HCT116 (cell line): ENCODE measurements around the gene ADK. TPM values are rescaled to one million over a fixed set of nuclear protein-coding genes. Genes with fewer than 3 reads are reported as not detected.

Experiments used
- ATAC-seq: fragments of 200-7000 bp; cut with Tn5 transposase; 2 replicates; pipeline ENCODE4 v1.9.1; 2020; ENCODE audit warnings: mild to moderate bottlenecking, moderate library complexity
- BruUV-seq: library from RNA; stranded (reverse); fragments of 400-500 nt; replicated peaks from 2 replicates; lab custom pipeline; 2021; lab: Mats Ljungman, UMichigan
- CTCF ChIA-PET: fragments of 300-600 bp; sonication (Branson Sonifier 250); formaldehyde crosslinking; loops from one replicate; lab custom pipeline; 2021; ENCODE audit warnings: antibody characterized with exemption; lab: Charles Lee
- POLR2A ChIA-PET: fragments of 300-600, 350-600 bp; sonication (Branson Sonifier 250); formaldehyde crosslinking; loops from one replicate; lab custom pipeline; 2021; ENCODE audit warnings: antibody characterized with exemption; lab: Charles Lee
- RAD21 ChIA-PET, 2 experiments: fragments of 300-600 bp; sonication (Branson Sonifier 250); formaldehyde crosslinking; loops; one replicate each; lab custom pipeline; 2023; ENCODE audit warnings: low total read pairs in 2 of 2; ENCODE audit not compliant: uncharacterized antibody in 2 of 2, unreplicated experiment in 2 of 2, low non-redundant PET in 1 of 2; lab: Charles Lee
- DNase-seq: peaks from one replicate; pipeline ENCODE4 v3.0.0-alpha.2; 2010; ENCODE audit warnings: low read depth, low spot score
- H2AFZ ChIP-seq: fragments of 200-600 bp; shearing (Covaris generic), sonication (generic); 2 replicates; pipeline ENCODE4 v1.6.1; 2017; ENCODE audit warnings: low read depth, mixed run types, mixed read lengths, antibody characterized with exemption, low read length; ENCODE audit not compliant: poor library complexity, severe bottlenecking
- H3K27ac ChIP-seq: 2 replicates; pipeline ENCODE4 v1.5.1; 2012; ENCODE audit warnings: low read depth, low read length
- H3K27me3 ChIP-seq: fragments of 200-600 bp; sonication (generic); 2 replicates; pipeline ENCODE4 v1.6.1; 2016; ENCODE audit warnings: mixed run types, low read length, mixed read lengths; ENCODE audit not compliant: insufficient read depth
- H3K36me3 ChIP-seq, 2 experiments: fragments of 200-500 bp in 1 of 2; fragments of 200-600 bp in 1 of 2; sonication (Bioruptor generic) in 1 of 2; sonication (generic) in 1 of 2; 2 replicates each; pipeline versions ENCODE4 v1.5.1 to v1.6.1; 2014 to 2016; ENCODE audit warnings: low read length in 2 of 2, inconsistent platforms in 1 of 2, mixed read lengths in 1 of 2, mixed run types in 1 of 2; ENCODE audit not compliant: insufficient read depth in 2 of 2, control insufficient read depth in 1 of 2
- H3K4me1 ChIP-seq, 2 experiments: fragments of 200-600 bp in 1 of 2; sonication (generic) in 1 of 2; 2 replicates each; pipeline versions ENCODE4 v1.5.1 to v1.6.1; 2012 to 2017; ENCODE audit warnings: low read length in 2 of 2, inconsistent platforms in 1 of 2, mild to moderate bottlenecking in 1 of 2, mixed read lengths in 1 of 2, mixed run types in 1 of 2, moderate library complexity in 1 of 2; ENCODE audit not compliant: insufficient read depth in 2 of 2, control insufficient read depth in 1 of 2
- H3K4me2 ChIP-seq: fragments of 200-600 bp; sonication (generic); 2 replicates; pipeline ENCODE4 v1.6.1; 2017; ENCODE audit warnings: mixed run types, low read length, mixed read lengths
- H3K4me3 ChIP-seq, 2 experiments: fragments of 200-600 bp in 1 of 2; sonication (generic) in 1 of 2; replicated peaks in 1 of 2; 2 replicates each; pipeline ENCODE4 v1.5.1; 2011 to 2016; ENCODE audit warnings: low read length in 2 of 2, control low read depth in 1 of 2, low read depth in 1 of 2, mild to moderate bottlenecking in 1 of 2, mixed read lengths in 1 of 2, mixed run types in 1 of 2
- H3K79me2 ChIP-seq: fragments of 200-600 bp; sonication (generic); 2 replicates; pipeline ENCODE4 v1.6.1; 2017; ENCODE audit warnings: mild to moderate bottlenecking, mixed run types, low read length, moderate library complexity, mixed read lengths; ENCODE audit not compliant: insufficient read depth
- H3K9ac ChIP-seq: fragments of 200-600 bp; sonication (generic); 2 replicates; pipeline ENCODE4 v1.6.1; 2016; ENCODE audit warnings: low read length, mixed read lengths
- H3K9me2 ChIP-seq: fragments of 200-600 bp; sonication (generic), shearing (Covaris generic); 2 replicates; pipeline ENCODE4 v1.6.1; 2017; ENCODE audit warnings: mixed run types, mild to moderate bottlenecking, moderate library complexity; ENCODE audit not compliant: insufficient read depth
- H3K9me3 ChIP-seq, 2 experiments: fragments of 200-500 bp in 1 of 2; fragments of 200-600 bp in 1 of 2; sonication (Bioruptor generic) in 1 of 2; sonication (generic) in 1 of 2; 2 replicates each; pipeline ENCODE4 v1.6.1; 2014 to 2017; ENCODE audit warnings: low read length in 2 of 2, mixed read lengths in 2 of 2, inconsistent platforms in 1 of 2, low read depth in 1 of 2, mild to moderate bottlenecking in 1 of 2, mixed run types in 1 of 2, moderate library complexity in 1 of 2; ENCODE audit not compliant: control insufficient read depth in 1 of 2, insufficient read depth in 1 of 2
- H4K20me1 ChIP-seq: fragments of 200-600 bp; sonication (generic), shearing (Covaris generic); 2 replicates; pipeline ENCODE4 v1.6.1; 2017; ENCODE audit warnings: mixed run types, mild to moderate bottlenecking, moderate library complexity; ENCODE audit not compliant: insufficient read depth
- CBX3 ChIP-seq: IDR thresholded peaks from 2 replicates; pipeline ENCODE4 v1.6.1; 2012; ENCODE audit warnings: low read depth
- CEBPB ChIP-seq: IDR thresholded peaks from 2 replicates; pipeline ENCODE4 v1.6.1; 2012; ENCODE audit warnings: low read depth
- ELF1 ChIP-seq: IDR thresholded peaks from 2 replicates; pipeline ENCODE4 v1.6.1; 2012; ENCODE audit warnings: low read depth, borderline replicate concordance
- EZH2 ChIP-seq: fragments of 200-600 bp; sonication (generic); IDR thresholded peaks from 2 replicates; pipeline ENCODE4 v1.6.1; 2017; ENCODE audit warnings: antibody characterized with exemption, mixed run types
- EZH2phosphoT487 ChIP-seq: fragments of 200-600 bp; IDR thresholded peaks from 2 replicates; pipeline ENCODE4 v1.6.1; 2018; ENCODE audit warnings: antibody characterized with exemption, borderline replicate concordance
- POLR2A ChIP-seq: IDR thresholded peaks from 2 replicates; pipeline ENCODE4 v1.7.0; 2011; ENCODE audit warnings: borderline replicate concordance; ENCODE audit not compliant: insufficient read depth, insufficient read length; ENCODE audit errors: extremely low read depth
- POLR2AphosphoS5 ChIP-seq: IDR thresholded peaks from 2 replicates; pipeline ENCODE4 v1.6.1; 2011; ENCODE audit warnings: mild to moderate bottlenecking, low read depth, low read length, moderate library complexity
- RAD21 ChIP-seq: IDR thresholded peaks from 2 replicates; pipeline ENCODE4 v1.6.1; 2012; ENCODE audit warnings: low read depth, mild to moderate bottlenecking
- SIN3A ChIP-seq: IDR thresholded peaks from 2 replicates; pipeline ENCODE4 v1.6.1; 2012; ENCODE audit warnings: low read depth
- SRF ChIP-seq: IDR thresholded peaks from 2 replicates; pipeline ENCODE4 v1.6.1; 2012; ENCODE audit warnings: low read depth
- TCF7L2 ChIP-seq: IDR thresholded peaks from 2 replicates; pipeline ENCODE4 v1.7.0; 2011; ENCODE audit warnings: borderline replicate concordance, inconsistent platforms; ENCODE audit not compliant: insufficient read depth, insufficient read length; ENCODE audit errors: extremely low read depth
- YY1 ChIP-seq: IDR thresholded peaks from 2 replicates; pipeline ENCODE4 v1.6.1; 2011; ENCODE audit warnings: low read length, low read depth, moderate library complexity, mild to moderate bottlenecking; ENCODE audit not compliant: insufficient replicate concordance; ENCODE audit errors: extremely low read depth
- ZFX ChIP-seq: fragments of 450-650 bp; IDR thresholded peaks from 2 replicates; pipeline ENCODE4 v1.6.1; 2017
- intact Hi-C: fragments of 100-400 bp; cut with micrococcal nuclease; formaldehyde crosslinking; loops from 2 replicates; pipeline ENCODE4 v1.10.0; 2022
- total RNA-seq: library from RNA; stranded (reverse); gene quantifications from one replicate; pipeline ENCODE4 v1.2.1, GENCODE V29; 2021; ENCODE audit not compliant: unreplicated experiment
- TF ChIP-seq, protein P1 (sequence below): IDR thresholded peaks from 2 replicates; pipeline ENCODE4 v1.6.1; 2012
- TF ChIP-seq, protein P2 (sequence below): IDR thresholded peaks from 2 replicates; pipeline ENCODE4 v1.6.1; 2011; ENCODE audit warnings: mild to moderate bottlenecking, low read length, moderate library complexity; ENCODE audit not compliant: insufficient replicate concordance; ENCODE audit errors: extremely low read depth
- TF ChIP-seq, protein P3 (sequence below): IDR thresholded peaks from 2 replicates; pipeline ENCODE4 v1.6.1; 2012; ENCODE audit warnings: low read depth

Gene ADK
- total RNA-seq, 1 experiment from 2014 or later: 55.0 TPM

DNA sequence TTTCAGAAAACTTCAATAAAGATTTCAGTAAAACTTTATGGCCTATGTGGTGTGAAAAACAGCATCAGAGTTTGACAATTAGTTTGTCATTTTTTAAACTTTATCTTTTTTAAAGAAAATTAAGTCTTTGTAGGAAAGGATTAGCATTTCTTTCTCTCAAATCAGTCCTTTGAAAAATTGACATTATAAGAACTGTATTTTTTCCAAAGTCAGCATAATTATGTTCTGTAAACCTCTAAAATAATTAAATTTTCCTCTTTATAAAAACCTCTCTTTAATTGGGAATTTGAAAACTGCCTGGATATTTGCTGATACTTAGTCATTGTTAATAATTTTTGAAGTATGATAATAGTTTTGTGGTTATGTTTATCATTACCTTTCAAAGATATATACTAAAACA is 448.7 kb downstream of the ADK start:
- no TSS peak for BruUV-seq
- RAD21 ChIA-PET: no interaction called here
- no peaks in the 10 kb centered on the region for H4K20me1 ChIP-seq
- no peaks in the 10 kb centered on the region for H3K4me1 ChIP-seq
- no peaks in the 10 kb centered on the region for H3K79me2 ChIP-seq
- POLR2A ChIA-PET: no interaction called here
- no peak for ATAC-seq
- H3K36me3 ChIP-seq: no peaks in the 10 kb centered on the region
- H3K27me3 ChIP-seq: no peaks in the 10 kb centered on the region
- H3K9ac ChIP-seq: no peak overlapping the region
- H3K27ac ChIP-seq: no peak overlapping the region
- H2AFZ ChIP-seq: no peak overlapping the region
- intact Hi-C loops: no loop called here
- no peak overlapping the region for H3K4me2 ChIP-seq
- H3K9me3 ChIP-seq: no peaks in the 10 kb centered on the region
- TF ChIP-seq, protein P1, sequence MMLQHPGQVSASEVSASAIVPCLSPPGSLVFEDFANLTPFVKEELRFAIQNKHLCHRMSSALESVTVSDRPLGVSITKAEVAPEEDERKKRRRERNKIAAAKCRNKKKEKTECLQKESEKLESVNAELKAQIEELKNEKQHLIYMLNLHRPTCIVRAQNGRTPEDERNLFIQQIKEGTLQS: no peak
- TF ChIP-seq YY1: no peak
- no peak for TF ChIP-seq POLR2AphosphoS5
- TF ChIP-seq ZFX: no peak
- TF ChIP-seq RAD21: no peak
- TF ChIP-seq SRF: no peak
- TF ChIP-seq, protein P2, sequence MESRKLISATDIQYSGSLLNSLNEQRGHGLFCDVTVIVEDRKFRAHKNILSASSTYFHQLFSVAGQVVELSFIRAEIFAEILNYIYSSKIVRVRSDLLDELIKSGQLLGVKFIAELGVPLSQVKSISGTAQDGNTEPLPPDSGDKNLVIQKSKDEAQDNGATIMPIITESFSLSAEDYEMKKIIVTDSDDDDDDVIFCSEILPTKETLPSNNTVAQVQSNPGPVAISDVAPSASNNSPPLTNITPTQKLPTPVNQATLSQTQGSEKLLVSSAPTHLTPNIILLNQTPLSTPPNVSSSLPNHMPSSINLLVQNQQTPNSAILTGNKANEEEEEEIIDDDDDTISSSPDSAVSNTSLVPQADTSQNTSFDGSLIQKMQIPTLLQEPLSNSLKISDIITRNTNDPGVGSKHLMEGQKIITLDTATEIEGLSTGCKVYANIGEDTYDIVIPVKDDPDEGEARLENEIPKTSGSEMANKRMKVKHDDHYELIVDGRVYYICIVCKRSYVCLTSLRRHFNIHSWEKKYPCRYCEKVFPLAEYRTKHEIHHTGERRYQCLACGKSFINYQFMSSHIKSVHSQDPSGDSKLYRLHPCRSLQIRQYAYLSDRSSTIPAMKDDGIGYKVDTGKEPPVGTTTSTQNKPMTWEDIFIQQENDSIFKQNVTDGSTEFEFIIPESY: no peak
- no peak for TF ChIP-seq SIN3A
- TF ChIP-seq POLR2A: no peak
- no peak for TF ChIP-seq TCF7L2
- no peak for TF ChIP-seq EZH2phosphoT487
- TF ChIP-seq CEBPB: no peak
- no peak for TF ChIP-seq CBX3
- TF ChIP-seq, protein P3, sequence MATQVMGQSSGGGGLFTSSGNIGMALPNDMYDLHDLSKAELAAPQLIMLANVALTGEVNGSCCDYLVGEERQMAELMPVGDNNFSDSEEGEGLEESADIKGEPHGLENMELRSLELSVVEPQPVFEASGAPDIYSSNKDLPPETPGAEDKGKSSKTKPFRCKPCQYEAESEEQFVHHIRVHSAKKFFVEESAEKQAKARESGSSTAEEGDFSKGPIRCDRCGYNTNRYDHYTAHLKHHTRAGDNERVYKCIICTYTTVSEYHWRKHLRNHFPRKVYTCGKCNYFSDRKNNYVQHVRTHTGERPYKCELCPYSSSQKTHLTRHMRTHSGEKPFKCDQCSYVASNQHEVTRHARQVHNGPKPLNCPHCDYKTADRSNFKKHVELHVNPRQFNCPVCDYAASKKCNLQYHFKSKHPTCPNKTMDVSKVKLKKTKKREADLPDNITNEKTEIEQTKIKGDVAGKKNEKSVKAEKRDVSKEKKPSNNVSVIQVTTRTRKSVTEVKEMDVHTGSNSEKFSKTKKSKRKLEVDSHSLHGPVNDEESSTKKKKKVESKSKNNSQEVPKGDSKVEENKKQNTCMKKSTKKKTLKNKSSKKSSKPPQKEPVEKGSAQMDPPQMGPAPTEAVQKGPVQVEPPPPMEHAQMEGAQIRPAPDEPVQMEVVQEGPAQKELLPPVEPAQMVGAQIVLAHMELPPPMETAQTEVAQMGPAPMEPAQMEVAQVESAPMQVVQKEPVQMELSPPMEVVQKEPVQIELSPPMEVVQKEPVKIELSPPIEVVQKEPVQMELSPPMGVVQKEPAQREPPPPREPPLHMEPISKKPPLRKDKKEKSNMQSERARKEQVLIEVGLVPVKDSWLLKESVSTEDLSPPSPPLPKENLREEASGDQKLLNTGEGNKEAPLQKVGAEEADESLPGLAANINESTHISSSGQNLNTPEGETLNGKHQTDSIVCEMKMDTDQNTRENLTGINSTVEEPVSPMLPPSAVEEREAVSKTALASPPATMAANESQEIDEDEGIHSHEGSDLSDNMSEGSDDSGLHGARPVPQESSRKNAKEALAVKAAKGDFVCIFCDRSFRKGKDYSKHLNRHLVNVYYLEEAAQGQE: no peak
- no peak for TF ChIP-seq ELF1
- no peak for TF ChIP-seq EZH2
- H3K9me2 ChIP-seq: no peaks in the 10 kb centered on the region
- CTCF ChIA-PET: no interaction called here
- no peak for DNase-seq
- H3K4me3 ChIP-seq: no peak overlapping the region
